GM12878 (cell line): Measurements from ENCODE around the gene AKT1S1. TPM values are rescaled to one million over a fixed set of nuclear protein-coding genes. Genes with fewer than 3 reads are reported as not detected.

Experiments
- ATAC-seq: fragments of 200-7000 bp; cut with Tn5 transposase; 3 replicates; pipeline ENCODE4 v1.9.1; 2020; ENCODE audit warnings: mild to moderate bottlenecking, moderate library complexity
- BruUV-seq: library from RNA; stranded (reverse); fragments of 400-500 nt; replicated peaks from 2 replicates; lab custom pipeline; 2021; lab: Mats Ljungman, UMichigan
- CTCF ChIA-PET: fragments of 300-600 bp; sonication (Branson Sonifier 250); formaldehyde crosslinking; extraction: SDS; loops from one replicate; lab custom pipeline; 2021; ENCODE audit warnings: inconsistent platforms; lab: Yijun Ruan, JAX
- POLR2A ChIA-PET: fragments of 350-600 bp; formaldehyde crosslinking; extraction: SDS; loops from one replicate; lab custom pipeline; 2021; ENCODE audit warnings: inconsistent platforms; lab: Charles Lee
- RAD21 ChIA-PET: fragments of 300-600 bp; sonication (Branson Sonifier 250); formaldehyde crosslinking; loops from one replicate; lab custom pipeline; 2023; ENCODE audit warnings: antibody characterized with exemption; ENCODE audit not compliant: unreplicated experiment; lab: Charles Lee
- SMC1A ChIA-PET: fragments of 300-600 bp; sonication (Branson Sonifier 250); formaldehyde crosslinking; loops from one replicate; lab custom pipeline; 2023; ENCODE audit not compliant: unreplicated experiment, uncharacterized antibody; lab: Charles Lee
- DNase-seq: peaks from one replicate; pipeline ENCODE4 v3.0.0-alpha.2; 2011; ENCODE audit warnings: low read depth, low spot score
- FAIRE-seq: peaks from 3 replicates; lab custom pipeline; 2011; peaks lifted over from hg19 to GRCh38; lab: Jason Lieb, UNC
- H2AFZ ChIP-seq: 2 replicates; pipeline ENCODE4 v1.6.0; 2011; ENCODE audit warnings: low read depth, low read length, control low read depth; ENCODE audit not compliant: control insufficient read depth
- H3K27ac ChIP-seq: 2 replicates; pipeline ENCODE4 v1.5.1; 2011; ENCODE audit warnings: control low read depth; ENCODE audit not compliant: control insufficient read depth, insufficient read depth
- H3K27me3 ChIP-seq, 2 experiments: replicated peaks in 1 of 2; 2 replicates each; pipeline versions ENCODE4 v1.6.0 to v1.6.1; 2011; ENCODE audit warnings: low read length in 1 of 2; ENCODE audit not compliant: control insufficient read depth in 2 of 2, insufficient read depth in 2 of 2
- H3K36me3 ChIP-seq, 2 experiments: 2 replicates each; pipeline ENCODE4 v1.5.1; 2011; ENCODE audit warnings: low read length in 1 of 2; ENCODE audit not compliant: control insufficient read depth in 2 of 2, insufficient read depth in 2 of 2
- H3K4me1 ChIP-seq: 2 replicates; pipeline ENCODE4 v1.6.1; 2011; ENCODE audit warnings: mild to moderate bottlenecking, low read length, moderate library complexity, mixed read lengths; ENCODE audit not compliant: control insufficient read depth, insufficient read depth
- H3K4me2 ChIP-seq: 2 replicates; pipeline ENCODE4 v1.6.0; 2011; ENCODE audit warnings: control low read depth; ENCODE audit not compliant: control insufficient read depth, insufficient read depth
- H3K4me3 ChIP-seq: fragments of 200-600 bp; sonication (generic); 2 replicates; pipeline ENCODE4 v1.5.1; 2016
- H3K79me2 ChIP-seq: 2 replicates; pipeline ENCODE4 v1.6.0; 2011; ENCODE audit warnings: low read length; ENCODE audit not compliant: control insufficient read depth, insufficient read depth
- H3K9ac ChIP-seq: 2 replicates; pipeline ENCODE4 v1.8.0; 2011; ENCODE audit warnings: low read length, control low read depth, mixed read lengths; ENCODE audit not compliant: control insufficient read depth, insufficient read depth
- H3K9me3 ChIP-seq: replicated peaks from 3 replicates; pipeline ENCODE4 v1.5.1; 2011; ENCODE audit warnings: mild to moderate bottlenecking, low read length; ENCODE audit not compliant: control insufficient read depth, insufficient read depth
- H4K20me1 ChIP-seq: 2 replicates; pipeline ENCODE4 v1.6.0; 2011; ENCODE audit not compliant: control insufficient read depth, insufficient read depth
- BMI1 ChIP-seq: fragments of 450-650 bp; IDR thresholded peaks from 2 replicates; pipeline ENCODE4 v1.6.1; 2016; ENCODE audit warnings: mild to moderate bottlenecking, moderate library complexity, borderline replicate concordance
- CBX5 ChIP-seq: sonication (generic); IDR thresholded peaks from 2 replicates; pipeline ENCODE4 v1.6.1; 2016; ENCODE audit warnings: low read depth, moderate library complexity, mild to moderate bottlenecking, inconsistent platforms
- CEBPZ ChIP-seq: fragments of 150-350 bp; IDR thresholded peaks from 2 replicates; pipeline ENCODE4 v1.6.1; 2016; ENCODE audit warnings: low read depth, low read length
- EP300 ChIP-seq, 2 experiments: fragments of 150-350 bp in 1 of 2; IDR thresholded peaks; 2 replicates each; pipeline ENCODE4 v1.6.1; 2011 to 2012; ENCODE audit warnings: low read depth in 2 of 2, low read length in 2 of 2, borderline replicate concordance in 1 of 2, improper control_type of control experiment in 1 of 2, inconsistent platforms in 1 of 2; ENCODE audit not compliant: control insufficient read depth in 1 of 2
- FOXM1 ChIP-seq: IDR thresholded peaks from 2 replicates; pipeline ENCODE4 v1.6.1; 2012; ENCODE audit warnings: low read depth, mild to moderate bottlenecking, inconsistent platforms, low read length, moderate library complexity
- IRF5 ChIP-seq: fragments of 450-650 bp; IDR thresholded peaks from 2 replicates; pipeline ENCODE4 v1.6.1; 2017; ENCODE audit warnings: borderline replicate concordance
- NR2C1 ChIP-seq: fragments of 450-650 bp; IDR thresholded peaks from 2 replicates; pipeline ENCODE4 v1.6.1; 2017; ENCODE audit warnings: antibody characterized with exemption, mild to moderate bottlenecking, moderate library complexity
- PKNOX1 ChIP-seq: fragments of 450-650 bp; IDR thresholded peaks from 2 replicates; pipeline ENCODE4 v1.6.1; 2016; ENCODE audit warnings: mild to moderate bottlenecking
- SIX5 ChIP-seq: IDR thresholded peaks from 2 replicates; pipeline ENCODE4 v1.6.1; 2011; ENCODE audit warnings: mild to moderate bottlenecking, low read depth, low read length, moderate library complexity; ENCODE audit not compliant: severe bottlenecking
- WGBS: methylation state at CpG from one replicate; pipeline ENCODE4 v1.1.6; 2016; ENCODE audit warnings: low lambda C conversion rate; ENCODE audit not compliant: insufficient replicate concordance, insufficient coverage; ENCODE audit errors: missing lambda C conversion rate; 5-methylcytosine and 5-hydroxymethylcytosine counted together
- in situ Hi-C: fragments of 300-500 bp; cut with MboI; formaldehyde crosslinking; loops from 9 replicates; pipeline ENCODE4 v1.14.3; 2018; ENCODE audit warnings: mixed read lengths
- intact Hi-C: fragments of 100-400 bp; cut with micrococcal nuclease; formaldehyde crosslinking; loops from one replicate; pipeline ENCODE4 v1.14.2; 2022; ENCODE audit not compliant: unreplicated experiment
- polyA plus RNA-seq, 11 experiments: library from polyadenylated mRNA; depleted of rRNA in 4 of 11; unstranded in 6 of 11; stranded (reverse) in 5 of 11; fragments of >200 nt; fragmentation: Nextera tagmentation in 4 of 11; fragmentation: Illumina TruSeq in 1 of 11; extraction: Ambion mirVana in 4 of 11; extraction: Trizol in 1 of 11; gene quantifications; 1 replicate in 1 of 11; 2 replicates in 10 of 11; pipeline versions ENCODE4 v1.2.1 to v1.2.3, GENCODE V29; 2011 to 2016; ENCODE audit warnings: inconsistent platforms in 2 of 11, missing spikeins in 2 of 11, low read depth in 1 of 11
- total RNA-seq, 4 experiments: library from RNA; depleted of rRNA in 3 of 4; stranded (reverse); fragments of >200 nt in 3 of 4; fragmentation: Illumina TruSeq in 1 of 4; extraction: Trizol in 1 of 4; gene quantifications; 2 replicates each; pipeline versions ENCODE4 v1.2.1 to v1.2.3, GENCODE V29; 2013 to 2021

AKT1S1 gene
- total and polyA plus RNA-seq, 10 of the 15 experiments (the other 5 are each of a cell fraction or from before 2014, with no cell fraction given): 0.43 to 23.0 (median 12.3) TPM

GRCh38 chr19:49831592-49831991, 45.6 kb downstream of the AKT1S1 start:
- CTCF ChIA-PET: no interaction called here
- no peak overlapping the region for H3K4me2 ChIP-seq

More at GRCh38 chr19:49831592-49831991, 45.6 kb downstream of the AKT1S1 start:
- no peak overlapping the region for H3K4me3 ChIP-seq
- no peaks in the 10 kb centered on the region for H3K27me3 ChIP-seq
- no peak overlapping the region for H2AFZ ChIP-seq
- ATAC-seq (no peak), DNase-seq (no peak), FAIRE-seq (no peak)
- H3K9ac ChIP-seq: no peak overlapping the region
- ChIA-PET SMC1A (no interaction called here), POLR2A (interaction anchor here (0.6 kb wide), 1 partner anchor 38 kb away, joined by 3 read pairs; no protein-coding TSS in a partner anchor), RAD21 (no interaction called here)
- intact Hi-C loops (no loop called here), in situ Hi-C loops (no loop called here)
- peaks cover 3% of the 10 kb centered on the region; the same call in 1 of the 2 replicates for H4K20me1 ChIP-seq
- peaks cover 17 to 36% of the 10 kb centered on the region in 2 experiments for H3K36me3 ChIP-seq
- no peak overlapping the region for H3K27ac ChIP-seq
- no peaks in the 10 kb centered on the region for H3K4me1 ChIP-seq
- no TSS peak for BruUV-seq
- 92% methylated on average over 8 of the region's 8 CpGs for WGBS
- no peak for TF ChIP-seq EP300 (IDR thresholded peaks at IDR 0.05; ENCODE audit: borderline replicate concordance in 1 of 2, control insufficient read depth in 1 of 2, low read depth in 2 of 2, low read length in 2 of 2)
- no peak for TF ChIP-seq IRF5
- TF ChIP-seq PKNOX1: no peak
- no peak for TF ChIP-seq SIX5
- TF ChIP-seq FOXM1: no peak
- no peak for TF ChIP-seq NR2C1
- TF ChIP-seq BMI1: no peak
- TF ChIP-seq CEBPZ: no peak
- no peak for TF ChIP-seq CBX5
- H3K79me2 ChIP-seq: no peaks in the 10 kb centered on the region
- no peaks in the 10 kb centered on the region for H3K9me3 ChIP-seq
